ENCODE results near the gene RARRES2. TPM values are rescaled to one million over a fixed set of nuclear protein-coding genes. Genes with fewer than 3 reads are reported as not detected.
A peak's percentile ranks its signal among the peaks of the same experiment; 100 is the strongest.

The RARRES2 gene
- total RNA-seq, 1 donor from 2014 or later: not detected

DNA sequence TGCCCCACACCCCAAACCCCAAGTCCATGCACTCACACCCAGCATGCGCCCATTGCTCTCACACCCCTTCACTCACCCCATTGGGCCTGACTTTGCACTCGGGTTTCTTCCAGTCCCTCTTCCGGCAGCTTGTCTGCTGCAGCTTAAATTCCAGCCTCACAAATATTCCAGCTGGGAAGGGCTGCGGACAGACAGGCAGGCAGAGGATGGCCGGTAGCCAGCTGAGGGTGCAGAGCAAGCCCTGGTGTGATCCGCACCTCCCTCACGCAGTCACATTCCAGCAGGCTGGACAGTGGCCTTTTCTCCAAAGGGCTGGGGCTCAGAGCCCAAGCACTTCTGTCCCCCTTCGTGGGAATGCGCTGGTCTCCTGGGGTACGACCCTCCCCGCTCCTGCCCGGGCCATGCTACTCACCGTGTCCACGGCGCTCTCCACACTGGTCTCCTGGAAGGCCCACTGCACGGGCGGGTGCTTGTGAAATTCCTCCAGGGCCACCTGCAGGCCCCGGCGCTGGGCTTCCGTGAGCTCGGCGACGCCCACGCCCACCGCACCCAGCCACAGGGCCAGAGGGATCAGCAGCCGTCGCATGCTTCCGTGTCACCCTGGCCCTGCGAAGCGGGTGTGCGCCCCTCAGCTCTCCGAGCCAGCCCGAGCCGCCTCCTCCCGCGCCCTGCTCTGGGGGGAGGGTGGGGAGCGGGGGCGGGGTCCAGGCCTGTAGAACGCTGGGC lies 1.2 kb downstream of the RARRES2 start:
- CTCF ChIA-PET: no interaction called here

DNA sequence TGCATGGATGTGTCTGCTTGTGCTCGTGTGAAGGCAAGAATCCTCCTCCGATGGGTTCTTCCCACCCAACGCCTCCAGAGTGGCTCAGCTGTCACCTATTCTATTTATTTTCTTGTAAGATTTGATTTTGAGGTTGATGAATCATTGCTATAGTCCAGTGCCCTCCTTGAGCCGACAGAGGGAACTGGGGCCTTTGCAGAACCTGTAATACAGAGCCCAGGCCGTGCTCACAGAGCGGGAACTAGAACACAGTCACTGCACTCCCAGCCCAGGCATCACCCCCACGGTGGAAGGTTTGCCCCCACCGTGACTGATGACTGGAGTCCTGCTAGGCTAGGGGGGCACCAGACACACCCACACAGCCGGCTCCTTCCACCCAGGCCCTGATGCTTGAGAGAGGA lies 2.0 kb downstream of the RARRES2 start:
- intact Hi-C loops (cut with micrococcal nuclease): no loop called here
- DNase-seq (no peak), ATAC-seq (ENCODE audit: low read depth) (peak; percentile 79)
- ChIA-PET CTCF (no interaction called here), POLR2A (interaction anchor here (0.6 kb wide), 1 partner anchor 17 kb away, joined by 3 read pairs; no protein-coding TSS in a partner anchor)
- no peak overlapping the region for H3K4me3 Mint-ChIP-seq
- TF ChIP-seq, protein P1, sequence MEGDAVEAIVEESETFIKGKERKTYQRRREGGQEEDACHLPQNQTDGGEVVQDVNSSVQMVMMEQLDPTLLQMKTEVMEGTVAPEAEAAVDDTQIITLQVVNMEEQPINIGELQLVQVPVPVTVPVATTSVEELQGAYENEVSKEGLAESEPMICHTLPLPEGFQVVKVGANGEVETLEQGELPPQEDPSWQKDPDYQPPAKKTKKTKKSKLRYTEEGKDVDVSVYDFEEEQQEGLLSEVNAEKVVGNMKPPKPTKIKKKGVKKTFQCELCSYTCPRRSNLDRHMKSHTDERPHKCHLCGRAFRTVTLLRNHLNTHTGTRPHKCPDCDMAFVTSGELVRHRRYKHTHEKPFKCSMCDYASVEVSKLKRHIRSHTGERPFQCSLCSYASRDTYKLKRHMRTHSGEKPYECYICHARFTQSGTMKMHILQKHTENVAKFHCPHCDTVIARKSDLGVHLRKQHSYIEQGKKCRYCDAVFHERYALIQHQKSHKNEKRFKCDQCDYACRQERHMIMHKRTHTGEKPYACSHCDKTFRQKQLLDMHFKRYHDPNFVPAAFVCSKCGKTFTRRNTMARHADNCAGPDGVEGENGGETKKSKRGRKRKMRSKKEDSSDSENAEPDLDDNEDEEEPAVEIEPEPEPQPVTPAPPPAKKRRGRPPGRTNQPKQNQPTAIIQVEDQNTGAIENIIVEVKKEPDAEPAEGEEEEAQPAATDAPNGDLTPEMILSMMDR (IDR thresholded peaks at IDR 0.05): no peak
- H3K9me3 Mint-ChIP-seq: peaks cover 4% of the 10 kb centered on the region
- peaks cover 11% of the 10 kb centered on the region for H3K36me3 Mint-ChIP-seq (ENCODE audit: low read depth)
- no peak overlapping the region for H3K27ac Mint-ChIP-seq
- peaks cover 25% of the 10 kb centered on the region for H3K27me3 Mint-ChIP-seq
- peaks cover 23% of the 10 kb centered on the region for H3K4me1 Mint-ChIP-seq

More for the DNA sequence above, 1.2 kb downstream of the RARRES2 start:
- ATAC-seq (ENCODE audit: low read depth) (peak; percentile 60), DNase-seq (no peak)
- TF ChIP-seq, protein P1 (IDR thresholded peaks at IDR 0.05): no peak
- peaks cover 4% of the 10 kb centered on the region for H3K9me3 Mint-ChIP-seq
- peaks cover 23% of the 10 kb centered on the region for H3K4me1 Mint-ChIP-seq
- peaks cover 11% of the 10 kb centered on the region for H3K36me3 Mint-ChIP-seq (ENCODE audit: low read depth)
- POLR2A ChIA-PET: interaction anchor here (0.7 kb wide), 2 partner anchors 37 to 64 kb away, joined by 3 read pairs; no protein-coding TSS in a partner anchor
- no peak overlapping the region for H3K27ac Mint-ChIP-seq
- H3K27me3 Mint-ChIP-seq: peaks cover 25% of the 10 kb centered on the region
- intact Hi-C loops (cut with micrococcal nuclease): no loop called here
- H3K4me3 Mint-ChIP-seq: no peak overlapping the region

DNA sequence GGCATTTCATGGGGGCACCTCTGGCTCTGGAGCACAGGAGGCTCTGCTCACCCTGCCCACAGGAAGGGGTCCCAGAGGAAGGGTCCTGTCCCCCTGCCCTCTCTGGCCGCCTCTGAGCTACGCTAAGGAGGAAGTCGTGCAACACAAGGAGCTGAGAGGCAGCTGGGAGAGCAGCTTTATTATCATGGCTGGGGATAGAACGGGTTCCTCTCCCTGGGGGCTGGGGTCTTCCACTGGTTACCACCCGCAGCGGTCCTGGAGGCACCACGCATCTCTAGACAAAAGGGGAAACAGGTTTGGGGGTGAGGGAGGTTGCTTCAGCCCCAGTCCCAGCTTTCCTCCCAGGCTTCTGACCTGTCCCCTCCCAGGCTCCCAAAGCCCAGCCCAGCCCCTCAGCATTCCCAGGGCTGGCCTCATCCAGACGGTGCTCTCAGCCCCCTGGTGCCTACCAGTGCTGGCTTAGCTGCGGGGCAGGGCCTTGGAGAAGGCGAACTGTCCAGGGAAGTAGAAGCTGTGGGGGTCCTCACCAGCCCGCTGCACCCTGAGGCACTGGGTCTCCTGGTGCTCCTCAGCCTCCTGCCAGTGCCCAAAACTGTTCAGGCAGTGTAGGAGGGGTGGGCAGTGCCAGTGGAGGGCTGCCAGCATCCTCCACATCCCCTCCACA lies 3.1 kb downstream of the RARRES2 start:
- DNase-seq (no peak), ATAC-seq (ENCODE audit: low read depth) (no peak)
- TF ChIP-seq, protein P1 (IDR thresholded peaks at IDR 0.05): no peak
- intact Hi-C loops (cut with micrococcal nuclease): no loop called here
- POLR2A ChIA-PET: no interaction called here
- Mint-ChIP-seq H3K36me3 (ENCODE audit: low read depth) (peaks cover 14% of the 10 kb centered on the region), H3K9me3 (no peaks in the 10 kb centered on the region), H3K27ac (no peak overlapping the region), H3K27me3 (peaks cover 19% of the 10 kb centered on the region), H3K4me3 (no peak overlapping the region), H3K4me1 (peaks cover 23% of the 10 kb centered on the region)
- CTCF ChIA-PET: interaction anchor here (1.4 kb wide), 1 partner anchor 18 kb away, joined by 3 read pairs; no protein-coding TSS in a partner anchor

DNA sequence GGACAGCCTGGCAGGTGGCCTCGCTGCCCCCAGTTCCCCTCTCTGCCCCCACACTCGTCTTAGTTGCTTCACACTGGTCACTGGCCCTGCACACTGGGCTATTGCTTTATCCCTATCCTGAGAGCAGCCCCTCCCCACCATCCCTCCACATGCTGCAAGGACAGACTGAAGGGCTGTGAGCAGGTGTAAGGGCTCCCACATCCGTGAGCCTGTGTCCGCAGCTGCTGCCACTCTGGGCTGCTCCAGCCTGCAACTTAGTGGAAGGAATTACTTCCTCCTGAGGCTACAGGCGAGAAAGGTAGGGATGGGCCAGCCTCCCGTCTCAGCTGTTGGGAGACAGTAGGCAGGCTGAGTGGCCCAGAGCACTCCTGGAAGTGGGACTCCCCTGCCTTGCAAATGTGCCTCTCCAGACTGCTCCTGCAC lies 3.8 kb downstream of the RARRES2 start:
- TF ChIP-seq, protein P1 (IDR thresholded peaks at IDR 0.05): no peak
- peaks cover 23% of the 10 kb centered on the region for H3K4me1 Mint-ChIP-seq
- no peaks in the 10 kb centered on the region for H3K9me3 Mint-ChIP-seq
- ChIA-PET CTCF (interaction anchor here (1.4 kb wide), 1 partner anchor 18 kb away, joined by 3 read pairs; no protein-coding TSS in a partner anchor), POLR2A (no interaction called here)
- H3K4me3 Mint-ChIP-seq: no peak overlapping the region
- H3K27me3 Mint-ChIP-seq: peaks cover 19% of the 10 kb centered on the region
- DNase-seq (no peak), ATAC-seq (ENCODE audit: low read depth) (no peak)
- peaks cover 16% of the 10 kb centered on the region for H3K36me3 Mint-ChIP-seq (ENCODE audit: low read depth)
- H3K27ac Mint-ChIP-seq: no peak overlapping the region
- intact Hi-C loops (cut with micrococcal nuclease): no loop called here

DNA sequence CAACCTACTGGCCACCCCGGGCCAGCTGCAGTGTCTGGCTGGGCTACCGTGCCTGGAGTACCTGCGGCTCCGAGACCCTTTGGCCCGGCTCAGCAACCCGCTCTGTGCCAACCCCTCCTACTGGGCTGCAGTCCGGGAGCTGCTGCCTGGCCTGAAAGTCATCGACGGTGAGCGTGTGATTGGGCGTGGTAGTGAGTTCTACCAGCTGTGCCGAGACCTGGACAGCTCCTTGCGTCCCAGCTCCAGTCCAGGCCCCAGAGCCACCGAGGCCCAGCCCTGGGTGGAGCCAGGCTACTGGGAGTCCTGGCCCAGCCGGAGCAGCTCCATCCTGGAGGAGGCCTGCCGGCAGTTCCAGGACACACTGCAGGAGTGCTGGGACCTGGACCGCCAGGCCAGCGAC lies 4.2 kb downstream of the RARRES2 start:
- Mint-ChIP-seq H3K36me3 (ENCODE audit: low read depth) (peaks cover 18% of the 10 kb centered on the region), H3K27me3 (peaks cover 16% of the 10 kb centered on the region), H3K4me1 (peaks cover 23% of the 10 kb centered on the region), H3K9me3 (no peaks in the 10 kb centered on the region), H3K27ac (no peak overlapping the region), H3K4me3 (no peak overlapping the region)
- CTCF ChIA-PET: interaction anchor here (1.4 kb wide), 1 partner anchor 19 kb away, joined by 3 read pairs; no protein-coding TSS in a partner anchor
- TF ChIP-seq, protein P1 (IDR thresholded peaks at IDR 0.05): no peak
- intact Hi-C loops (cut with micrococcal nuclease): no loop called here
- DNase-seq (no peak), ATAC-seq (ENCODE audit: low read depth) (no peak)
- POLR2A ChIA-PET: interaction anchor here (1.1 kb wide), 1 partner anchor 91 kb away, joined by 3 read pairs; no protein-coding TSS in a partner anchor

All from activated B cell treated with CpG ODN at 0.5 μM for 24 hours (primary cell).